Body of pancreas (tissue), 4 donors: Measurements from ENCODE around the gene SMOC2. TPM values are rescaled to one million over a fixed set of nuclear protein-coding genes. Genes with fewer than 3 reads are reported as not detected.

Source experiments
- ATAC-seq: fragments of 150-250 bp; one replicate; pipeline ENCODE4 v1.9.1; 2016
- DNase-seq, 4 donors: peaks; one replicate each; pipeline ENCODE4 v3.0.0-alpha.2; 2019
- H3K27ac ChIP-seq, 4 donors: fragments of 200-600 bp; sonication (generic); 1 replicate in 3 of 4; 2 replicates in 1 of 4; pipeline versions ENCODE4 v1.5.1 to v1.6.1; 2016 to 2019; ENCODE audit warnings: mild to moderate bottlenecking in 1 of 4, mixed read lengths in 1 of 4, moderate library complexity in 1 of 4
- H3K27me3 ChIP-seq, 2 donors: fragments of 200-600 bp; sonication (generic); one replicate each; pipeline ENCODE4 v1.6.0; 2016; ENCODE audit warnings: mild to moderate bottlenecking in 1 of 2
- H3K36me3 ChIP-seq, 2 donors: fragments of 200-600 bp; sonication (generic); replicated peaks in 1 of 2; 2 replicates each; pipeline ENCODE4 v1.5.1; 2016; ENCODE audit warnings: low read depth in 2 of 2; ENCODE audit not compliant: insufficient read depth in 1 of 2
- H3K4me1 ChIP-seq: fragments of 200-600 bp; sonication (generic); one replicate; pipeline ENCODE4 v1.6.0; 2016
- H3K4me3 ChIP-seq, 2 donors: fragments of 200-600 bp; sonication (generic); 1 replicate in 1 of 2; 2 replicates in 1 of 2; pipeline ENCODE4 v1.5.1; 2016 to 2019
- H3K9me3 ChIP-seq, 3 donors: fragments of 200-600 bp; sonication (generic); 1 replicate in 2 of 3; 2 replicates in 1 of 3; pipeline ENCODE4 v1.5.1; 2016
- CTCF ChIP-seq, 7 experiments: fragments of 450-650 bp in 4 of 7; fragments of 200-600 bp in 3 of 7; sonication (generic) in 3 of 7; IDR thresholded peaks; one replicate each; pipeline ENCODE4 v1.5.1; 2016 to 2019; ENCODE audit warnings: antibody characterized with exemption in 7 of 7
- POLR2A ChIP-seq, 3 donors: fragments of 450-650 bp; IDR thresholded peaks; one replicate each; pipeline ENCODE4 v1.6.1; 2016; ENCODE audit warnings: antibody characterized with exemption in 3 of 3, mild to moderate bottlenecking in 2 of 3
- WGBS, 2 donors: methylation state at CpG; one replicate each; pipeline ENCODE4 v1.1.5; 2017; 5-methylcytosine and 5-hydroxymethylcytosine counted together
- intact Hi-C: fragments of 100-400 bp; cut with DNase I; formaldehyde crosslinking; loops from one replicate; pipeline ENCODE4 v1.15.1; 2023
- total RNA-seq, 2 donors: library from RNA; depleted of rRNA; stranded (reverse); fragments of >200 nt; gene quantifications; one replicate each; pipeline ENCODE4 v1.1.0, GENCODE V29; 2016

Gene SMOC2
- total RNA-seq, 2 donors from 2014 or later: 22.7 to 31.4 TPM

DNA sequence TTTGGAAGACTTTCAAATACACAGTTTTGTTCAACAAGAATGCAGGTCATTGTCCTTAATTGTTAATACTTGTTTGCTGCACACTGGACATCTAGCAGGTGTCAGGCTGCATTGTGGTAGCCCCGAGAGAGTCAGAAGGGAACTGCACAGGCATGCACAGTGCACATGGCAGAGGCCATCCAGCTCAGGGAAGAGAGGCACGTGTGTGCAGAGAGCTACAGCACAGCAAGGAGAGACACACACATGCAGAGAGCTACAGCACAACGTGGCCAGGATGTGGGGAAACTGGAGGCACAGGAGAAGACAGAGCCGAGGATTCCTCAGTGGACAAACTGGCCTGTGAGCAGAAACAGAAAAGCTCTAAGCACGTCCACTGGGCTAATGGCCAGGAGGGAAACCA is 272.0 kb downstream of the SMOC2 start:
- Histone ChIP-seq H3K27me3 (no peaks in the 10 kb centered on the region), H3K4me3 (no peak overlapping the region), H3K36me3 (no peaks in the 10 kb centered on the region), H3K4me1 (no peaks in the 10 kb centered on the region), H3K27ac (no peak overlapping the region), H3K9me3 (no peaks in the 10 kb centered on the region)
- ATAC-seq (no peak), DNase-seq (no peak)
- WGBS, 2 donors: 68 to 73% methylated on average over 5 of the region's 5 CpGs
- TF ChIP-seq CTCF (IDR thresholded peaks at IDR 0.05) (no peak), POLR2A (IDR thresholded peaks at IDR 0.05) (no peak)
- intact Hi-C loops: no loop called here

DNA sequence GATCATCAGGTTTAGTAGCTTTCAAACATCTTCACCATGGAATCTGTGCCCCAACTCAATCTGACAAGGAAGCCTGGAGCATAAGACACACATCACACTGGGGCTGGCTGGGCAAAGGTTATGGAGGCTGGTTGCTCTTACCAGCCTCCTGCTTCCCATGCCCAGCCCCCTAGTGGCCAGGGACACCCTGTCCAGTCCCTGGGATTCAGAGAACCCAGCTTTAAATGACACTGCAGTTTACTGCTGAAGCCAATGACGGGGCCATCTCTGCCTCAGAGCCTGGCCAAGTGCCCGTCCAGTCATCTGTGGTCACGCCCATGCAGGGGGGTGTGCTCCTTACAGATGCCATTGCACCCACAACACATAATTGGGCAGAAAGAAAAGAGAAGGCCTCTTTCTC is 272.9 kb downstream of the SMOC2 start:
- Histone ChIP-seq H3K9me3 (no peaks in the 10 kb centered on the region), H3K4me3 (no peak overlapping the region), H3K27ac (no peak overlapping the region), H3K27me3 (no peaks in the 10 kb centered on the region), H3K36me3 (no peaks in the 10 kb centered on the region), H3K4me1 (no peaks in the 10 kb centered on the region)
- 32 to 43% methylated on average over 1 to 3 of the region's 3 CpGs for WGBS, 2 donors
- TF ChIP-seq POLR2A (IDR thresholded peaks at IDR 0.05) (no peak), CTCF (IDR thresholded peaks at IDR 0.05) (peak; percentile 19 to 55 (median 45))
- peak; percentile 59 for ATAC-seq
- peak; percentile 43 to 67 (median 53) for DNase-seq
- intact Hi-C loops: no loop called here

- Histone ChIP-seq H3K36me3 (no peaks in the 10 kb centered on the region), H3K4me1 (no peaks in the 10 kb centered on the region), H3K27ac (no peak overlapping the region), H3K4me3 (no peak overlapping the region), H3K9me3 (no peaks in the 10 kb centered on the region), H3K27me3 (no peaks in the 10 kb centered on the region)
- no peak for DNase-seq
- no peak for ATAC-seq
- intact Hi-C loops: no loop called here
- WGBS, 2 donors: 69 to 81% methylated on average over 4 of the region's 4 CpGs
- TF ChIP-seq POLR2A (IDR thresholded peaks at IDR 0.05) (no peak), CTCF (IDR thresholded peaks at IDR 0.05) (no peak)
These were observed 273.7 kb downstream of the SMOC2 start for GRCh38 chr6:168714547-168715260.

DNA sequence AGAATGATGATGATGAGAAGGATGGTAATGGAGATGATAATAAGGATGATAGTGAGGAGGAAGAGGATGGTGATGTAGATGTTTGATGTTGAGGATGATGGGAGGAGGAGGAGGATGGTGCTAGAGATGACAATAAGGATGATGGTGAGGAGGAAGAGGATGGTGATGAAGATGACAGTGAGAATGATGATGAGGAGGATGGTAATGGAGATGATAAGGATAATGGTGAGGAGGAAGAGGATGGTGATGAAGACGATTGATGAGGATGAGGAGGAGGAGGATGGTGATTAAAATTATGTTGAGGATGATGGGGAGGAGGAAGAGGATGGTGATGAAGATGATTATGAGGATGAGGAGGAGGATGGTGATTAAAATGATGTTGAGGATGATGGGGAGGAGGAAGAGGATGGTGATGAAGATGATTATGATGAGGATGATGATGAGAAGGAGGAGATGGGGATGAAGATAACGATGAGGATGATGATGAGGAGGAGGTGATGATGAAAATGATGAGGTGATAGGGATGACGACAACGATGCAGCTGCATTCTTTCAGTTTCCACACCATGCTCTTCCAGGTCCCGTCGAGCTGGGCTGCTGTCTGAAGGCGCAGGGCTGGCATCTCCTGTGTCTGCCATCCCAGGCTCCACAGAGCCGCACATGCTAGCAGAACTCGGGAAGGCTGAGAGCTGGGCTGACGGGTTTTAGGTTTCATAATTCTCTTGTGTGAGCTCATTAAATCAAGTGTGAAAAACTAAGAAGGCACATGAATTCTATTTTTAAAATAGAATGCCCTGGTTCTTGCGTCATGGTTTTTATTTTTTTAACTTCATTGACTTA is 274.9 kb downstream of the SMOC2 start:
- Histone ChIP-seq H3K9me3 (no peaks in the 10 kb centered on the region), H3K36me3 (no peaks in the 10 kb centered on the region), H3K4me3 (no peak overlapping the region), H3K27me3 (no peaks in the 10 kb centered on the region), H3K27ac (no peak overlapping the region), H3K4me1 (no peaks in the 10 kb centered on the region)
- intact Hi-C loops: no loop called here
- DNase-seq (no peak), ATAC-seq (no peak)
- TF ChIP-seq POLR2A (IDR thresholded peaks at IDR 0.05) (no peak), CTCF (IDR thresholded peaks at IDR 0.05) (no peak)
- whole genome bisulfite sequencing, 2 donors: 70 to 74% methylated on average over 11 of the region's 11 CpGs
